ENCODE measurements around the gene WFIKKN1.

The WFIKKN1 gene

DNA sequence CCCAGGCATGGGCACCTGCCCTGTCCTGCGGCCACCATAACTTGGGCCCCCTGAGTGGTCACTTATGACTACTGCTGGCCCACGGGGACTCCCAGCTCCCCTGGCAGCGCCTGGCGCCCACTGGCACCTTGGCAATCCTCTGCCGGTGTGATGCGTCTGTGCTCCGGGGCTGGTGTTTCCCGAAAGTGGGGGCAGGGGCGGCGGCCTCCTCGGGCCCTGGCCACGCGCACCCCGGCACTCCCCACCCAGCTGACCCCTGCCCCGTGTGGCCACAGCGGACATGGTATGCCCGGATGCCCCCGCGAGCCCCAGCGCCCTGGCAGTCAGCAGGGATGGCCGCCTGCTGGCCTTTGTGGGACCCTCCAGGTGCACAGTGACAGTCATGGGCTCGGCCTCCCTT is 26.7 kb downstream of the WFIKKN1 start:
- no peak for DNase-seq (ENCODE audit: low read depth, low spot score)

DNA sequence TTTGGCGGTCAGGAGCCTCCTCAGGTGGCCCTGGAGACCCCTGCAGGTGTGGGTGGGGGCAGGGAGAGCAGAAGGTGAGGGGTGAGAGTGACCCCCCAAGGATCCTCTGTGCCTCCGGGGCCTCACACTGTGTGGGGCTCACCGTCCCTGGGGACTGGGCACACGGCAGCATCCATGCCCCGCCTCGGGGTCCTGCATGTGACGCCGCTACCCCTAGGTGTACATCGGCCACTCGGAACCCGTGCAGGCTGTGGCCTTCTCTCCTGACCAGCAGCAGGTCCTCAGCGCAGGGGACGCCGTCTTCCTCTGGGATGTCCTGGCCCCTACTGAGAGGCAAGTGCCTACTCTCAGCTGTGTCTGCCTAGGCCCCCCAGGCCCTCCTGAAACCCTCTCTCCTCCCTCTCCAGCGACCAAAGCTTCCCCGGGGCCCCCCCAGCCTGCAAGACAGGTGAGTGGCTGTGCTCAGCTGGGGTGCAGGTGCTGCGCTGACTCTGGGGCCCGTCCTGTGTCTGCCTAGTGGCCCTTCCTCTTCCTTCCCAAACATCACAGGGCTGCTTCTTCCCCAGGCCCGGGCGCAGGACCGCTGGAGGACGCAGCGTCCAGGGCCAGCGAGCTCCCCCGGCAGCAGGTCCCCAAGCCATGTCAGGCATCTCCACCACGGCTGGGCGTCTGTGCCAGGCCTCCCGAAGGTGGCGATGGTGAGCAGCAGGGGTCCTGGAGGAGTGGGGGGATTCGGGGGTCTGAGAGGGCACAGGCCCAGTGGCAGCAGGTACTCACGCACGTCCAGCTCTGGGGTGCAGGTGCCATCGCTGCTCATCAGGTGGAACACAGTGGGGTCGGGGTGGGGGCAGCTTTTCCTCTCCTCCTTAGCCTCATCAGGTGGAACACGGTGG is 28.1 kb downstream of the WFIKKN1 start:
- no peak for DNase-seq (ENCODE audit: low read depth, low spot score)

DNA sequence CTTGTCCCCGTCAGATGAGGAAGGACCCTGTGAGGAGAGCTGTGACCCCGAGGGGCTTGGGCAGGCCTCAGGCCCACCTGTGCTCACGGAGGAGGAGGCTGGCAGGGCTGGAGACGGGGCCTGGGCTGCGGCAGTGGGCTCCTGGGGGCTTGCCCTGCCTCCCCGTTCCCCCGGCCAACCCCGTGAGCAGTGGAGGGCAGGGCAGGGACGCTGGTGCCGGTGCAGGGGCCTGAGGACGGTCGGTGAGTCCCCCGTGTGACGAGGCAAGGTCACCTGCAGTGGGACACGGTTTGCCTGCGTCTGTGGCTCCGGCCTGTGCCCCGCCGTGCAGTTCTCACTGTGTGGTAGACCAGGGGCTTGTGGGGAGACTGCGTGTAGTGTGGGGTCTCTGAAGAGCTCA is 28.8 kb downstream of the WFIKKN1 start:
- no peak for DNase-seq (ENCODE audit: low read depth, low spot score)

DNA sequence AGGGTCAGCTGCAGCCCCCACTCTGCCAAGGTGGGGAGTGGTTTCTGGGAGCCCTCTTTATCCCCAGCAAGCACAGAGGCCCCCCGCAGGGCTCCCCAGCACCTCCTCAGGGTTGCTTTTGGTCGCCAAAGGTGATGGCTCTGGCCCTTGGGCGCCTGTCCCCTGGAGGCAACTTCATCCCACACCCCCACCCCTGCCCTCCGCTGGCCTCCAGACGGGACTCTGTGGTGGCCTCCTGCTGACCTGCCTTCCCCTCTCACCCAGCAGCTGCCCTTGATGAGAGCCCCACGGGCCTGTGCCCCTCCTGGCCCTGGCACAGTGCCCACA is 29.3 kb downstream of the WFIKKN1 start:
- no peak for DNase-seq (ENCODE audit: low read depth, low spot score)

DNA sequence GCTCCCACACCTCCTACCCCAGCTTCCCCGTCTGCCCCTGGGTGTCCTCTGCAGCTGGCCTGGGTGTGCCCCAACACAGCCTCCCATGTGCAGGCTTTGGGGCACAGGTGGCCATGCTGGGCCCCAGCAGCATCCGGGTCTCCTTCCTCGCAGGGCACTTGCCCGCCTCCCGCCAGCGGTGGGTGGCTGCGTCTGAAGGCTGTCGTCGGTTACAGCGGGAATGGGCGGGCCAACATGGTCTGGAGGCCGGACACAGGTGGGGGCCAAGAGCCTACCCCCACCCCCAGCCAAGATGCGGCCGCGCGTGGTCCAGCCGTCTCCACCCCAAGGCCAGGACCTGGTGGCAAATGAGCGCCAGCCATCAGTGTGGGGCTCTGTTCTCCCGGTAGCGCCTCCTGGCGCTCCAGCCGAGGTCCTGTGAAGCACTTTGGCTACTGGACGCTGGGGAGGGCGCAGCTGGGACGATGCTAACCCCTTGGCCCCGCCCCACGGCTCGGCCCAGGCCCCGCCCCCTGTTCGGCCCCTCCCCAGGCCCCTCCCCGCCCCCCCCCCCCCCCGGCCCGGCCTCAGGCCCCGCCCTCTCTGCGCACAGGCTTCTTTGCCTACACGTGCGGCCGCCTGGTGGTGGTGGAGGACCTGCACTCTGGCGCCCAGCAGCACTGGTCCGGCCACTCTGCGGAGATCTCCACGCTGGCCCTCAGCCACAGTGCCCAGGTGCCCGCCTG is 29.8 kb downstream of the WFIKKN1 start:
- no peak for DNase-seq (ENCODE audit: low read depth, low spot score)

DNA sequence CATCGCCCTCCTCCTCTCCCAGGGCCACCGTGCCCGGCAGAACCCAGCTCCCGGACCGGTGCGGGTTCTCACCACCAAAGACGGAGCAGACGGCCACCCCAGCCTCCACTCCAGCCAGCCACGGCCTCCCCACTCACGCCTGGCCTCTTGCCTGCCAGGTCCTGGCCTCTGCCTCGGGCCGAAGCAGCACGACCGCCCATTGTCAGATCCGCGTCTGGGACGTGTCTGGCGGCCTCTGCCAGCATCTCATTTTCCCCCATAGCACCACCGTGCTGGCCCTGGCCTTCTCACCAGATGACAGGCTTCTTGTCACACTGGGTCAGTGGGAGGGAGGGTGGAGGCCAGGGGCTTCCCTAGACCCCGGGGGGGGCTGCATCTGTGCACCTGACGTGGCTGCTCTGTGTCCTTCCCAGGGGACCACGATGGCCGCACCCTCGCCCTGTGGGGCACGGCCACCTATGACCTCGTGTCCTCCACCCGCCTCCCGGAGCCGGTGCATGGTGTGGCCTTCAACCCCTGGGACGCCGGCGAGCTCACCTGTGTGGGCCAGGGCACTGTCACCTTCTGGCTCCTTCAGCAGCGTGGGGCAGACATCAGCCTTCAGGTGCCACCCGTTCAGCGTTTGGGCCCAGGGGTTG is 30.5 kb downstream of the WFIKKN1 start:
- DNase-seq (ENCODE audit: low read depth, low spot score) = no peak

DNA sequence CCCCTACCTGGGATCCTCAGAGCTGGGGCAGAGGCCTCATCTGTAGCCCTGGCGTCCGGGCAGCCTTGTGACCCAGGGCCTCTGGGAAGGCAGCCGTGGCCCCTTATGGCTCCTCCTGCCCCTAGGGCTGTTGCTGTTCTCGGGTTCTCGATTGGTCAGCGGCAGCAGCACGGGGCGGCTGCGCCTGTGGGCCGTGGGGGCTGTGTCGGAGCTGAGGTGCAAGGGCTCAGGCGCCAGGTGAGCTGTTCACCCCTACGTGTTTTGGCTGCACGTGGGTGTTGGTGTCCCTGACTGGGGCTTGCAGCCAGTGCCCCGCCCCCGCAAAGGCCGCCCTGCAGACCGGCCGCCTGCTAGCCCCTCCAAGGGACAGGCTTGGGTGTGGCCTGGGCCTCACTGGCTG is 31.3 kb downstream of the WFIKKN1 start:
- no peak for DNase-seq (ENCODE audit: low read depth, low spot score)

DNA sequence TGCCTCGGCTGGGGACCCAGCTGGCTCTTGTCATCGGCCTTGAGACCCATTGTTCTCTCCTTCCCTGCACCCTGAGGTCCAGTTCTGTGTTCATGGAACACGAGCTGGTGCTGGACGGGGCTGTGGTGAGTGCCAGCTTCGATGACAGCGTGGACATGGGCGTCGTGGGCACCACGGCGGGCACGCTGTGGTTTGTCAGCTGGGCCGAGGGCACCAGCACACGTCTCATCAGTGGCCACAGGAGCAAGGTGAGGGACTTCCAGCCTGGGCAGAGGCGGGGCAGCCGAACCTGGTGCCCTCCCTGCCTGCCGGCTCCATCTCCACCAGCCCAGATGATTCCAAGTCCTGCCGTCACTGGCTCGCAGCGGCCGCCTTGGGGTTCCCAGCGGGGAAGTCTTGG is 31.8 kb downstream of the WFIKKN1 start:
- no peak for DNase-seq (ENCODE audit: low read depth, low spot score)

DNA sequence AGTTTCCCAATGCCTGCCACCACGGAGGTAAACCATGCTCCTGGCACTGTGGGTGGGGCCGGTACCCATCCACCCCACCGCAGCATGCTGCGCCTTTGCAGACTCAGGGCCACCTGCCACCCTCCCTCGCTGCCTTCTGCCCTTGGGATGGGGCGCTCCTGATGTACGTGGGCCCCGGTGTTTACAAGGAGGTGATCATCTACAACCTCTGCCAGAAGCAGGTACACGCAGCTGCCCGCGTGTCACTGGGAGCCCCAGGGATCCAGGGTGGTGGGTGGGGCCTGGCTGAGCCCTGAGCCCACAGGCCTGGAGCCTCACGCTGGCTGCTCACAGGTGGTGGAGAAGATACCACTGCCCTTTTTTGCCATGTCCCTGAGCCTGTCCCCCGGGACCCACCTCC is 35.8 kb downstream of the WFIKKN1 start:
- no peak for DNase-seq (ENCODE audit: low read depth, low spot score)

DNA sequence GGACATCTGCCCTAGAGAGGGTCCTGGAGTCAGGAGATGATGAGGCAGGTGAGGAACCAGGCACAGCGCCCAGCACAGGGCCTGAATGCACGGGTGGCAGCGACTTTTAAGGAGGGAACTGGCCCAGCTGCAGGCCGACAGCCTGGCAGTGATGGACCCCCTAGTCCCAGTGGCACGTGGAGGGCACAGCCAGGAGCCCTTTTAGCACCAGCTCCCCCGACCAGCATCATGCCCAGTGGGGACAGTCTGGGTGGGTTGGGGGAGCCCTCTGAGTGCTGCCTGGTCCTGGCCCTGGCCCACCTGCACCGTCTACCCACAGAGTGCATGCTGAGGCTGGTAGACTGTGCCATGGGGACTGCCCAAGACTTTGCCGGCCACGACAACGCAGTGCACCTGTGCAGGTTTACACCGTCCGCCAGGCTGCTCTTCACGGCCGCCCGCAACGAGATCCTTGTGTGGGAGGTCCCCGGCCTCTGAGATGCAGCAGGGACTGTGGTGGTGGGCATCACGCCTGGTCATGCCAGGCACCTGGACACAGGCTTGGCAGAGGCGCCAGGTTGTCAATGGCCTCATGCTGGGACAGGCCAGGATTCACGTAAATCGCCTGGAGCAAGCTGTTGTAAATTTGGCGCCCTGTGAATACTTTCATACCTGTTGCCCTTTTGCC is 36.5 kb downstream of the WFIKKN1 start:
- DNase-seq (ENCODE audit: low read depth, low spot score) = no peak

DNA sequence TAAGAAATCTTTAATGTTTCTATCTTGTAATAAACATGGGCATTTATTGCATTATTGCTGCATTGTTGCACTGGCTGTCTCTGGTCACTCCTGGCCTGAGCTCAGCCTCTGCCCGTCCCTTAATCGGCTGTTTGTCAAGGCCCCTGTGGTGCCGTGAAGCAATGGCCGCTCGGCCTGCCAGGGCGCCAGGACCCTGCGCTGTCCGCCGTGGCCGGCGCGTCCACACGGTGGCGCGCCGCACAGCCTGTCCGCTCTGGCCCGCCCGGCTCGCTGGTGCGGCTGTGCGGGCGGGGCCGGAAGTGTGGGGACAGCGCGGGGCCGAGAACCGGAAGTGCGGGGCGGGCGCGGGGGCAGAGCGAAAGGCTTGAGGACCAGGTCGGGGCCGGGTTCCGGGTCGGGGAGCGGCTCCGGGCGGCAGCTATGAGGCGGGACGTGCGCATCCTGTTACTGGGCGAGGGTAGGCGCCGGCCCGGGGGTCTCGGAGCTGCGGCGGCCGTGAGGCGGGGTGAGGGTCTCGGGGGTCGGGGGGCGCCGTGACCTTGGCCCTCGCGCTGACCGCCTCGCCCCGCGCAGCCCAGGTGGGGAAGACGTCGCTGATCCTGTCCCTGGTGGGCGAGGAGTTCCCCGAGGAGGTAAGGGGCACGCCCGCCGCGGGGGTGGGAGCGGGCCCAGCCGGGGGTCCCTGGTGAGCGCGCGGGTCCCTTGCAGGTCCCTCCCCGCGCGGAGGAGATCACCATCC is 37.2 kb downstream of the WFIKKN1 start, which contains the start of gene RHOT2:
Gene RHOT2 (plus strand): TSS at position 353 of the 739 bp plus-strand sequence. CDS start 68 bp downstream, at position 421.
- DNase-seq (ENCODE audit: low read depth, low spot score) = peak; percentile 84

DNA sequence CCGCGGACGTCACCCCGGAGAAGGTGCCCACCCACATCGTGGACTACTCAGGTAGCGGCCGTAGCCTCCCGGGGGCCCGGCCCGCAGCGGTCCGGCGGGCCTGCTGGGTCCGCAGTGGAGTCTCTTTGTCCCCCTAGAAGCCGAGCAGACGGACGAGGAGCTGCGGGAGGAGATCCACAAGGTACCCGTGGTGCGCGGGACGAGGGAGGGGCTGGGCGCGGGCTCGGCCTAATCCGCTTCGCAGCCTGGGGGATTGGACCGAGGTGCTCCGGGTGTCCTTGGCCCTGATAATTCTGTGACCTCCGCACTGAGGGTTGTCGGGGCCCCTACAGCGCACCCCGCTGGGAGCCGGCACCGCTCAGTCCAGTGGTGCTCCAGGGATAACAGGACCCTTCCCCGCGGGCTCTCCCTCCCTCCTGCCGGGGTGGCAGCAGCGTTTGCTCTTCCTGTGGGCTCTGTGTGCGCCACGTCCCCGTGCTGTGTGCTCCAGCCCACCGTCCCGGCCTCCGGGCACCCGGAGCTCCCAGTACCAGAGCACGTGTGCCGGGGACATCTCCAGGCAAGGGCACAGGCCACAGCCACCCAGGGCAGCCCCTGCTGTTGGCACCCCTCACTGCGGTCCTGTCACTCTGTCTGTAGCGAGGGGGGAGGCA is 37.9 kb downstream of the WFIKKN1 start:
- no peak for DNase-seq (ENCODE audit: low read depth, low spot score)

DNA sequence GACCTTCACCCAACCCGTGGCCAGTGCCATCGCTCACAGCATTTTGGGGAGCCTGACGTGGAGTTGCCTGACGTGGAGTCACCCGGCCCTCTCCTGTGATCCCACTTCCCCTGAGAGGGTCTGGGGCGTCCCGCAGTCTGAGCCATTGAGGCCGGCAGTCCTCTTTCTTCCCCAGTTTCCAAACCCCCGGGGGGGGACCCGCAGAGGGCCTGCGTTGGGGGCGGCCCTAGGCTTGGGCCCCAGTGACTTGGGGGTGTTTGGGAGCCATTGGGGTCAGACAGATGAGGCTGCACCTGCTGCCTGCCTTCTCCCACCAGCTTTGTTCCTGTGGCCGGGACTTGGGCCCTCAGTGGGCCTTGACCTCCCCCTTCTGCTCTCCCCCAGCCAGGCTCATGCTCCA is 38.9 kb downstream of the WFIKKN1 start:
- no peak for DNase-seq (ENCODE audit: low read depth, low spot score)

DNA sequence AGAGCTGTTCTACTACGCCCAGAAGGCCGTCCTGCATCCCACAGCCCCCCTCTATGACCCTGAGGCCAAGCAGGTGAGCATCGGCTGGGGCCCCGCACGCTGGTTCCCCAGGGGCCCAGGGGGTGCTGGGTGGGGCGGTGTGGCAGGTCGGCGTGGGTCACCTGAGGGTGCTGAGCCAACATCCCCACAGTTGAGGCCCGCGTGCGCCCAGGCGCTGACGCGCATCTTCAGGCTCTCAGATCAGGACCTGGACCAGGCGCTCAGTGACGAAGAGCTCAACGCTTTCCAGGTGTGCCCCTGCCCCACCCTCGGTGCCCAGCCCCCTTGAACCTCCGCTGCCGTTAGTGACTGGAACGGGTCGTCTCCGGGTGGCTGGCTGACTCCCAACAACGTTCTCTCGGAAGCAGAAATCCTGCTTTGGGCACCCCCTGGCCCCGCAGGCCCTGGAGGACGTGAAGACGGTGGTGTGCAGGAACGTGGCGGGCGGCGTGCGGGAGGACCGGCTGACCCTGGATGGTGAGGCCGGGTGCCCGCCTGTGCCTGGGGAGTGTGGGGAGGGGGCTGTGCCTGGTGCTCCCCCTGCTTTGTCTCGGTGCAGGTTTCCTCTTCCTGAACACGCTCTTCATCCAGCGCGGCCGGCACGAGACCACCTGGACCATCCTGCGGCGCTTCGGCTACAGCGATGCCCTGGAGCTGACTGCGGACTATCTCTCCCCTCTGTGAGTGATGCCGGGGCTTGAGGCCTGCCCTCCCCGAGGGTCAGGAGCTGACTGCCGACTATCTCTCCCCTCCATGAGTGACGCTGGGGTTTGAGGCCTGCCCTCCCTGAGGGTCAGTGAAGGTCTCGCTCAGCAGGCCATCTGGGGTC is 39.9 kb downstream of the WFIKKN1 start:
- no peak for DNase-seq (ENCODE audit: low read depth, low spot score)

DNA sequence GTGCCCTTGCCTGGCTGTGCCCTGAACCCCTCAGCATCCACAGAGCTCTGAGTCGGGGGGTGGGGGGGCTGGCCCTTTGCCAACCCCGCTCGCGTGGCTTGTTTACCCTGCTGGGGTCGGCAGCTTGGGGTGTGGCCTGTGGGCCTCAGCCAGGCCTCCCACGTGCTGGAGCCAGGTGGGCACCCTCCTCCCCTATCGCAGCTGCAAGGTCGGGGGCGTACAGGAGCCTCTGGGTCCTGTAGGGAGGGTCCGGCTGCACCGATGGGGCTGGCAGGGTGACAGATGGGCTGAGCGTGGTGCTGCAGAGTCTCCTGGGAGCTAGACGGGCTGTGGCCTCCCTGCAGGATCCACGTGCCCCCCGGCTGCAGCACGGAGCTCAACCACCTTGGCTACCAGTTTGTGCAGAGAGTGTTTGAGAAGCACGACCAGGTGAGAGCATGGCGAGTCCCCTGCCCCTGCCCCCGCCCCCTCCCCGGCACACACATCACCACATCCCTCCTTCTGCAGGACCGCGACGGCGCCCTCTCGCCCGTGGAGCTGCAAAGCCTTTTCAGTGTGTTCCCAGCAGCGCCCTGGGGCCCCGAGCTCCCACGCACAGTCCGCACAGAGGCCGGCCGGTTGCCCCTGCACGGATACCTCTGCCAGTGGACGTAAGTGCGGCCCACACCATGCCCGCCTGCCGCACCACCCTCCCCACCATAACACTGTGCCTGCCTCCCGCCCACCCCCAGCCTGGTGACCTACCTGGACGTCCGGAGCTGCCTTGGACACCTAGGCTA is 40.8 kb downstream of the WFIKKN1 start:
- DNase-seq (ENCODE audit: low read depth, low spot score) = no peak

DNA sequence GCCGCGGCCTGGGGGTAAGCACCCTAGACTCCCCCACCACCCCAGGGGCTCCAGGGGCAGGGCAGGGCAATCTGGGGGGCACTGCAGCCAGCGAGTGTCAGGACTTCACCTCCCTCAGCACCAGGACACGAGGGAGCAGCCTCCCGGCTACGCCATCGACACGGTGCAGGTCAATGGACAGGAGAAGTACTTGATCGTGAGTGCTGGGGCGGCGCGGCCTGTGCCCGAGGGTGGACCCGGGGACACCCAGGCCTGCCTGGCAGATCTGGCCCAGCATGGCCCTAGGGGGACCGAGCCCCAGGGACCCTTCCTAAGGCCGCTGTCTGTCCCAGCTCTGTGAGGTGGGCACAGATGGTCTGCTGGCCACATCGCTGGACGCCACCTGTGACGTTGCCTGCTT is 41.6 kb downstream of the WFIKKN1 start:
- no peak for DNase-seq (ENCODE audit: low read depth, low spot score)

DNA sequence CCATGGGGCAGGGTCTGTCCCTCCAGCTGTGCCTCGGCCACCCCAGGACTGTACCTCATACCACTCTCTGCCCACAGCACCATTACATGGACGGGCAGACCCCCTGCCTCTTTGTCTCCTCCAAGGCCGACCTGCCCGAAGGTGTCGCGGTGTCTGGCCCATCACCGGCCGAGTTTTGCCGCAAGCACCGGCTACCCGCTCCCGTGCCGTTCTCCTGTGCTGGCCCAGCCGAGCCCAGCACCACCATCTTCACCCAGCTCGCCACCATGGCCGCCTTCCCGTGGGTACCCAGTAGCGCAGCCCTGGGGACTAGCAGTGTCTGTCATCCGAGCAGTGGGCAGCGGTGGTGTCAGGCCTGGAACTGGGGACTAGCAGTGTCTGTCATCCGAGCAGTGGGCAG is 42.1 kb downstream of the WFIKKN1 start:
- no peak for DNase-seq (ENCODE audit: low read depth, low spot score)

DNA sequence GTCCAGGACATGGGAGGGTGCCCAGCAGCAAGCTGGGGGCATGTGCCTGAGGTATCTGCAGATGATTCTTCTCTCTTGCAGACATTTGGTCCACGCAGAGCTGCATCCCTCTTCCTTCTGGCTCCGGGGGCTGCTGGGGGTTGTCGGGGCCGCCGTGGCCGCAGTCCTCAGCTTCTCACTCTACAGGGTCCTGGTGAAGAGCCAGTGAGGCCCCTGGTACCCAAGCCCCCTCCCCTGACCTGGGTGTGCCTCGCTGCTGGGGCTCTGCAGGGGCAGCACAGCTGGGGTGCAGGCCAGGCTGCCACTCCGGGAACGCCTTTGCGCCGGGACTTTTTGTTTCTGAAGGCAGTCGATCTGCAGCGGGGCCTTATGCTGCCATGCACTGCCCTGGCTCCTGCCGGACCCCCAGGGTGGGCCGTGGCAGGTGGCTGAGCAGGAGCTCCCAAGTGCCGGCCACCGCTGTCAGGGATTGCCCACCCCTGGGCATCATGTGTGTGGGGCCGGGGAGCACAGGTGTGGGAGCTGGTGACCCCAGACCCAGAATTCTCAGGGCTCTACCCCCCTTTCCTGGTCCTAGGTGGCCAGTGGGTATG is 42.7 kb downstream of the WFIKKN1 start:
- DNase-seq (ENCODE audit: low read depth, low spot score) = no peak
